Activated naive CD4-positive, alpha-beta T cell treated with anti-CD3 and anti-CD28 coated beads, Interleukin-2, amount 50 U/mL, for 24 hours (primary cell): Measurements from ENCODE around the gene OR5H1.

Source experiments
- H3K27ac Mint-ChIP-seq: one replicate; pipeline ENCODE4 v1.8.0; 2021; ENCODE audit warnings: mild to moderate bottlenecking, mixed read lengths
- H3K27me3 Mint-ChIP-seq: one replicate; pipeline ENCODE4 v1.8.0; 2021; ENCODE audit warnings: mixed read lengths
- H3K36me3 Mint-ChIP-seq: one replicate; pipeline ENCODE4 v1.8.0; 2021; ENCODE audit warnings: mixed read lengths
- H3K4me1 Mint-ChIP-seq: one replicate; pipeline ENCODE4 v1.8.0; 2021; ENCODE audit warnings: mixed read lengths
- H3K4me3 Mint-ChIP-seq: one replicate; pipeline ENCODE4 v1.8.0; 2021; ENCODE audit warnings: mild to moderate bottlenecking, mixed read lengths
- H3K9me3 Mint-ChIP-seq: one replicate; pipeline ENCODE4 v1.8.0; 2021; ENCODE audit warnings: mixed read lengths

The OR5H1 gene

GRCh38 chr3:98166396-98166795 lies 35.9 kb downstream of the OR5H1 start, which contains the start of gene OR5H15:
Gene OR5H15 (plus strand): TSS chr3:98166696. CDS start chr3:98168700, 2,004 bp downstream.
- H3K4me1 Mint-ChIP-seq = no peaks in the 10 kb centered on the region
- peaks cover 3% of the 10 kb centered on the region for H3K27me3 Mint-ChIP-seq
- H3K9me3 Mint-ChIP-seq = no peaks in the 10 kb centered on the region
- no peak within 1 kb of the TSS for H3K27ac Mint-ChIP-seq
- H3K36me3 Mint-ChIP-seq = no peaks in the 10 kb centered on the region
- H3K4me3 Mint-ChIP-seq = no peak within 1 kb of the TSS

DNA sequence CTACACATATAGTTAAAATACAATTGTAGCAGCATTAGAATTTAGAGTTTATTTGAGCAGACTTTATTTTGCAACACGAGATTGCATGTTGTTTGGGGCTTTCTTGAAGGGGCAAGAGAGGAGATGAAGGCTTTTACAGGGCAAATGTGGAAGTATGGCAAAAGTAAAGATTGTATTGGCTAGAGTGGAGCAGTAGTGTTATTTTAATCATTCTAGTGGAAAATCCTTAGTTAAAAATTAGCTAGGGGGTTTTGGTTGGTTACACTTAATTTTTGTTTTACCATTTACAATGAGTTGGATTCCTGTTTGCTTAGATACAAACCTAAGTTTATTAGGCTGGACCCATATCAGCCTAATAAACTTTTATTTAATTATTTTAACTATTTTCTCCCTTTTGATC lies 40.5 kb downstream of the OR5H1 start:
- Mint-ChIP-seq H3K4me3 (no peak overlapping the region), H3K4me1 (no peaks in the 10 kb centered on the region), H3K27ac (no peak overlapping the region), H3K9me3 (no peaks in the 10 kb centered on the region), H3K27me3 (peaks cover 5% of the 10 kb centered on the region), H3K36me3 (no peaks in the 10 kb centered on the region)

GRCh38 chr3:98172621-98173020 lies 42.1 kb downstream of the OR5H1 start:
- peaks cover 5% of the 10 kb centered on the region for H3K27me3 Mint-ChIP-seq
- no peak overlapping the region for H3K27ac Mint-ChIP-seq
- H3K36me3 Mint-ChIP-seq = no peaks in the 10 kb centered on the region
- no peak overlapping the region for H3K4me3 Mint-ChIP-seq
- no peaks in the 10 kb centered on the region for H3K9me3 Mint-ChIP-seq
- no peaks in the 10 kb centered on the region for H3K4me1 Mint-ChIP-seq

GRCh38 chr3:98180319-98180890 lies 49.9 kb downstream of the OR5H1 start:
- Mint-ChIP-seq H3K27ac (no peak overlapping the region), H3K4me1 (no peaks in the 10 kb centered on the region), H3K9me3 (no peaks in the 10 kb centered on the region), H3K27me3 (no peaks in the 10 kb centered on the region), H3K4me3 (no peak overlapping the region), H3K36me3 (no peaks in the 10 kb centered on the region)

GRCh38 chr3:98182196-98182595 lies 51.7 kb downstream of the OR5H1 start:
- Mint-ChIP-seq H3K36me3 (no peaks in the 10 kb centered on the region), H3K27me3 (no peaks in the 10 kb centered on the region), H3K27ac (no peak overlapping the region), H3K4me1 (no peaks in the 10 kb centered on the region), H3K4me3 (no peak overlapping the region), H3K9me3 (no peaks in the 10 kb centered on the region)

DNA sequence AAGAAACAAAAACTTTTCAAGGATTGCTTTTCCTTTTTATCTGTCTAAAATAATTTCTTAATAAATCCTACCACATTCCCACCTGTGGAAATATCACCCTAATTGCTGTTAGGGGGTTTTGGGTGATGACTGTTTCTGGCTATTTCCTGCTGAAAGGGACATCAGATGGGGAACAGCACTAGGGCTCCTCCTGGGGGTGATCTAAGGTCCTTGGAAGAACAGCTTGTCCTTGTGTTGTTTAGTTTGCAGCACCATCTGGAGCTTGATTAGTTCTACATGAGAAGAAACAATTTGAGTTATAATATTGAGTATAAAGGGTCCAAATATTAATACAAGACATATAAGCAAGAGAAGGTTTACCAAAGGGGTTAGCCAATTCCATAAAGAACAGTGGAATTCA lies 54.7 kb downstream of the OR5H1 start:
- H3K4me1 Mint-ChIP-seq = no peaks in the 10 kb centered on the region
- H3K9me3 Mint-ChIP-seq = no peaks in the 10 kb centered on the region
- no peaks in the 10 kb centered on the region for H3K36me3 Mint-ChIP-seq
- H3K4me3 Mint-ChIP-seq = no peak overlapping the region
- no peak overlapping the region for H3K27ac Mint-ChIP-seq
- H3K27me3 Mint-ChIP-seq = no peaks in the 10 kb centered on the region
